ENCODE measurements around the gene LMNTD2. TPM values are rescaled to one million over a fixed set of nuclear protein-coding genes. Genes with fewer than 3 reads are reported as not detected.

Gene LMNTD2
- total and polyA plus RNA-seq, 2 of the 13 experiments (the other 11 are each of a cell fraction or from before 2014, with no cell fraction given), result 1.1 to 3.1 TPM

DNA sequence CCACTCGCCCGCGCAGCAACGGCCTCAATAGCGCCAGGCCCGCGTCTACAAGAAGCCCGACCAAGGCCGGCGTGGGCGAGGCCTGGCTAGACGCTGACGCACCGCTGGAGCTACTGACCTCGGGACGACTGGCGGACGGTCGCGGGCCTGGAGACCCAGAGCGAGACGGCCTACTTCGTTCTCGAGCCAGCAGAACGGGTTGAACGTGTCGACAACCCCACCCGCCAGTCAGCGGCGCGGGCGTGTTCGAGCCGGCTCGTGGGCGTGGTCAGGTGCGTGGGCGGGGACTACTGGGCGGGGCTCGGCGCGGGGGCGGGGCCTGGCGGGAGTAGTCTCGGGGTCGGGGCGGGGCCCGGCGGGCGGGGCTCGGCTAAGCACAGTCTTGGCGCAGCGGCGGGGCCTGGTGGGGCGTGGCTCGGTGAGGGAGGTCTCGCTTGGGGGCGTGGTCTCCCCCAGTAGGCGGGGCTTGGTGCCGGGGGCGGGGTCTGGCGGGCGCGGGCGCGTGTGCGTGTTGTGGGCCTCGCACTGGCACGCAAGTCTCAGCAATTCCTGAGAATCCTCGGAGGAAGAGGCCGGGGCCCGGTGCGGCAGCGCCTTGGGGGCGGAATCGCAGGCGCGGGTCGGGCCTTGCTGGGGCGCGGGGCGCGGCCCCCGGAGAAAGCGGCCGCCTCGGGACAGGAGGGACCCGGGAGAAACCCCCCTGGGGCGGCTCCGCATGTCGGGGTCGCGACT lies 53.4 kb downstream of the LMNTD2 start, which contains the start of gene RNH1 (continued):
- TF ChIP-seq, protein P1, sequence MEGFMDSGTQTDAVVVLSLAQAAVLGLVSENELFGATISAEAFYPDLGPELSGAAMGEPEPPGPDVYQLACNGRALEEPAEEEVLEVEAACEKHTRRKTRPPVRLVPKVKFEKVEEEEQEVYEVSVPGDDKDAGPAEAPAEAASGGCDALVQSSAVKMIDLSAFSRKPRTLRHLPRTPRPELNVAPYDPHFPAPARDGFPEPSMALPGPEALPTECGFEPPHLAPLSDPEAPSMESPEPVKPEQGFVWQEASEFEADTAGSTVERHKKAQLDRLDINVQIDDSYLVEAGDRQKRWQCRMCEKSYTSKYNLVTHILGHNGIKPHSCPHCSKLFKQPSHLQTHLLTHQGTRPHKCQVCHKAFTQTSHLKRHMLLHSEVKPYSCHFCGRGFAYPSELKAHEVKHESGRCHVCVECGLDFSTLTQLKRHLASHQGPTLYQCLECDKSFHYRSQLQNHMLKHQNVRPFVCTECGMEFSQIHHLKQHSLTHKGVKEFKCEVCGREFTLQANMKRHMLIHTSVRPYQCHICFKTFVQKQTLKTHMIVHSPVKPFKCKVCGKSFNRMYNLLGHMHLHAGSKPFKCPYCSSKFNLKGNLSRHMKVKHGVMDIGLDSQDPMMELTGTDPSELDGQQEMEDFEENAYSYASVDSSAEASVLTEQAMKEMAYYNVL (CRISPR knock-in tag; IDR thresholded peaks at IDR 0.05; ENCODE audit: borderline replicate concordance), result no peak
- TF ChIP-seq, protein P2, sequence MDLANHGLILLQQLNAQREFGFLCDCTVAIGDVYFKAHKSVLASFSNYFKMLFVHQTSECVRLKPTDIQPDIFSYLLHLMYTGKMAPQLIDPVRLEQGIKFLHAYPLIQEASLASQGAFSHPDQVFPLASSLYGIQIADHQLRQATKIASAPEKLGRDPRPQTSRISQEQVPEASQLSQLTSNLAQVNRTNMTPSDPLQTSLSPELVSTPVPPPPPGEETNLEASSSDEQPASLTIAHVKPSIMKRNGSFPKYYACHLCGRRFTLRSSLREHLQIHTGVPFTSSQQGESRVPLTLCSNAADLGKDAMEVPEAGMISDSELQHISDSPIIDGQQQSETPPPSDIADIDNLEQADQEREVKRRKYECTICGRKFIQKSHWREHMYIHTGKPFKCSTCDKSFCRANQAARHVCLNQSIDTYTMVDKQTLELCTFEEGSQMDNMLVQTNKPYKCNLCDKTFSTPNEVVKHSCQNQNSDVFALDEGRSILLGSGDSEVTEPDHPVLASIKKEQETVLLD (CRISPR knock-in tag; IDR thresholded peaks at IDR 0.05; ENCODE audit: low read depth), result no peak; the same call in 1 of the 2 replicates
- no peak for TF ChIP-seq ZBTB3 (CRISPR knock-in tag; IDR thresholded peaks at IDR 0.05; ENCODE audit: borderline replicate concordance, low read depth)
- no peak for TF ChIP-seq JDP2 (CRISPR knock-in tag; IDR thresholded peaks at IDR 0.05; ENCODE audit: borderline replicate concordance)
- no peak; the same call in 1 of the 2 replicates for TF ChIP-seq PAXIP1 (CRISPR knock-in tag; conservative IDR thresholded peaks at IDR 0.05)
- TF ChIP-seq, protein P3, sequence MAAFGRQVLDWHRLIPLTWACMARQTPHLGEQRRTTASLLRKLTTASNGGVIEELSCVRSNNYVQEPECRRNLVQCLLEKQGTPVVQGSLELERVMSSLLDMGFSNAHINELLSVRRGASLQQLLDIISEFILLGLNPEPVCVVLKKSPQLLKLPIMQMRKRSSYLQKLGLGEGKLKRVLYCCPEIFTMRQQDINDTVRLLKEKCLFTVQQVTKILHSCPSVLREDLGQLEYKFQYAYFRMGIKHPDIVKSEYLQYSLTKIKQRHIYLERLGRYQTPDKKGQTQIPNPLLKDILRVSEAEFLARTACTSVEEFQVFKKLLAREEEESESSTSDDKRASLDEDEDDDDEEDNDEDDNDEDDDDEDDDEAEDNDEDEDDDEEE (CRISPR knock-in tag; IDR thresholded peaks at IDR 0.05), result 0 out of 2 replicates have a peak, but pooled peaks have one; percentile 13
- no peak for TF ChIP-seq CBFB (CRISPR knock-in tag; IDR thresholded peaks at IDR 0.05)
- TF ChIP-seq, protein P4, sequence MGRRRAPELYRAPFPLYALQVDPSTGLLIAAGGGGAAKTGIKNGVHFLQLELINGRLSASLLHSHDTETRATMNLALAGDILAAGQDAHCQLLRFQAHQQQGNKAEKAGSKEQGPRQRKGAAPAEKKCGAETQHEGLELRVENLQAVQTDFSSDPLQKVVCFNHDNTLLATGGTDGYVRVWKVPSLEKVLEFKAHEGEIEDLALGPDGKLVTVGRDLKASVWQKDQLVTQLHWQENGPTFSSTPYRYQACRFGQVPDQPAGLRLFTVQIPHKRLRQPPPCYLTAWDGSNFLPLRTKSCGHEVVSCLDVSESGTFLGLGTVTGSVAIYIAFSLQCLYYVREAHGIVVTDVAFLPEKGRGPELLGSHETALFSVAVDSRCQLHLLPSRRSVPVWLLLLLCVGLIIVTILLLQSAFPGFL (CRISPR knock-in tag; IDR thresholded peaks at IDR 0.05), result no peak
- no peak for TF ChIP-seq GRHL1 (CRISPR knock-in tag; conservative IDR thresholded peaks at IDR 0.05)
- TF ChIP-seq ZSCAN31 (CRISPR knock-in tag; IDR thresholded peaks at IDR 0.05; ENCODE audit: low read depth), result 0 out of 2 replicates have a peak, but pooled peaks have one; percentile 27
- no peak for TF ChIP-seq ZNF3 (CRISPR knock-in tag; IDR thresholded peaks at IDR 0.05)
- 0 out of 2 replicates have a peak, but pooled peaks have one; percentile 33 for TF ChIP-seq ZBTB7A (CRISPR knock-in tag; IDR thresholded peaks at IDR 0.05)
- no peak for TF ChIP-seq EP300 (IDR thresholded peaks at IDR 0.05; ENCODE audit: low read depth in 2 of 2, low read length in 2 of 2)
- TF ChIP-seq EP300 (CRISPR knock-in tag; IDR thresholded peaks at IDR 0.05; ENCODE audit: borderline replicate concordance), result no peak
- no peak for TF ChIP-seq NAIF1 (CRISPR knock-in tag; IDR thresholded peaks at IDR 0.05; ENCODE audit: borderline replicate concordance)
- TF ChIP-seq ZNF672 (CRISPR knock-in tag; IDR thresholded peaks at IDR 0.05), result no peak
- no peak for TF ChIP-seq ATRX (CRISPR knock-in tag; IDR thresholded peaks at IDR 0.05; ENCODE audit: borderline replicate concordance)

All from HepG2 (cell line).